GM19463 (cell line): ENCODE results near the gene TRPM5.
"Not testable (repeated sequence)": the region's sequence is repeated elsewhere in the genome, so short reads cannot be mapped to it uniquely, and the experiment has no call there.

Source experiments
- ATAC-seq: cut with Tn5 transposase; IDR thresholded peaks from one replicate; pipeline ENCODE4 v1.9.1; 2021; ENCODE audit warnings: mild to moderate bottlenecking, moderate library complexity; ENCODE audit not compliant: unreplicated experiment

The TRPM5 gene, protein sequence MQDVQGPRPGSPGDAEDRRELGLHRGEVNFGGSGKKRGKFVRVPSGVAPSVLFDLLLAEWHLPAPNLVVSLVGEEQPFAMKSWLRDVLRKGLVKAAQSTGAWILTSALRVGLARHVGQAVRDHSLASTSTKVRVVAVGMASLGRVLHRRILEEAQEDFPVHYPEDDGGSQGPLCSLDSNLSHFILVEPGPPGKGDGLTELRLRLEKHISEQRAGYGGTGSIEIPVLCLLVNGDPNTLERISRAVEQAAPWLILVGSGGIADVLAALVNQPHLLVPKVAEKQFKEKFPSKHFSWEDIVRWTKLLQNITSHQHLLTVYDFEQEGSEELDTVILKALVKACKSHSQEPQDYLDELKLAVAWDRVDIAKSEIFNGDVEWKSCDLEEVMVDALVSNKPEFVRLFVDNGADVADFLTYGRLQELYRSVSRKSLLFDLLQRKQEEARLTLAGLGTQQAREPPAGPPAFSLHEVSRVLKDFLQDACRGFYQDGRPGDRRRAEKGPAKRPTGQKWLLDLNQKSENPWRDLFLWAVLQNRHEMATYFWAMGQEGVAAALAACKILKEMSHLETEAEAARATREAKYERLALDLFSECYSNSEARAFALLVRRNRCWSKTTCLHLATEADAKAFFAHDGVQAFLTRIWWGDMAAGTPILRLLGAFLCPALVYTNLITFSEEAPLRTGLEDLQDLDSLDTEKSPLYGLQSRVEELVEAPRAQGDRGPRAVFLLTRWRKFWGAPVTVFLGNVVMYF (N-terminal part only)

DNA sequence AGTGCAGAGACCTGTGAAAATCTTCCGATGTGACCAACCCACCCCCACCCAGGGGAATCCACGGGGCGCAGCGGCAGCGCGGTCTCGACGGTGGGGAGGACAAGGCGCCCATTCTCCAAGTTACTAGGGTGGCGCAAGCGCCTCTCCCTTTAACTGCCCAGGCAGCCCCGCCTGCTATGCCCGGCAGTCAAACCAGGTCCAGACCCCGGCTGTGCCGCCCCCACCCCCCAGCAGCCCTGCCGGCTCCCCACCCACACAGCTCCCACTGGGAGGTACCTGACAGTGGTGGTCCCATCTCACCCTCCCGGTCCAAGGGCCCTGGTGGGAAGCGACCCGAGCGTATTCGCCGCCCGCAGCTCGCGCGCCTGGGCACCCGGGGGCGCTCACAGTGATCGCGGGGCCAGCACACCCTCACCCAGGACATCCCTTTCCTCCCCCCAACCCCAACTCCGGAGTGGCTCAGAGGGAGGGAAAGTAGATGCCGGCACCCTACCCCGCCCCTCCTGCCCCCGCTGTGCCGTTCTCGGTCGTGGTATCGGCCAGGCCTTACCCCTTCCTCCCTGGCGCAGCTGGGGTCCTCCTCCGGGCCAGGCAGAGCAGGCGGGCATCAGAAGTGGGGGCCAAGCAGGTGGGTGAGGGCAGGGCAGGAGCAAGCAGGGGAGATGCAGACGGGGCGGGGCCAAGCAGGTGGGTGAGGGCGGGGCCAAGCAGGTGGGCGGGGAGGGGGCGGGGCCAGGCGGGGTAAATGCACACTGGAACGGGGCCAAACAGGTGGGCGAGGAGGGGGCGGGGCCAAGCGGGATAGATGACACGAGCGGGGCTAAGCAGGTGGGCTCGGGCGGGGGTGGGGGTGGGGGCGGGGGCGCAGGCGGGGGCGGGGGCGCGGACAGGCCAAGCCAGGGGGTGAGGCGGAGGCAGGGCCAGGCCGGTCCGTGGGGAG is at the start of gene TRPM5:
Gene TRPM5, minus strand, starts transcription at position 634 of the 940 bp plus-strand sequence. CDS start 21,478 bp downstream, outside the sequence.
- no peak for ATAC-seq

DNA sequence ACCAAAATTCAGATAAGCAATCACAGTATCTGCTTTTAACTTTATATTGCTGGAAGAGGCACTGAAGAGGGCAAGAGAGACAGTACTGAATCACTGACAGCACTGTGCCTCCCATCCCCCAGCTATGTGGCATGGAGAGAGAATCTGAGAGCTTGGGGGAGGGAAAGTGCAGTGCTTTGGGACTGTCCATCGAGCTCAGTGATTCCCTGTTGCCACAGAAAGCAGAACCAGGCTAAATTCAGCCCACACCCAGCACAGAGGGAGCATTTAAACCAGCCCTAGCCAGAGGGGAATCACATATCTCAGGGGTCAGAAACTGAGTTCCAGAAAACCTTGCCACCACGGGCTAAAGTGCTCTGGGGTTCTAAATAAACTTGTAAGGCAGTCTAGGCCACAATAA is 44.8 kb upstream of the TRPM5 start:
- no peak for ATAC-seq

DNA sequence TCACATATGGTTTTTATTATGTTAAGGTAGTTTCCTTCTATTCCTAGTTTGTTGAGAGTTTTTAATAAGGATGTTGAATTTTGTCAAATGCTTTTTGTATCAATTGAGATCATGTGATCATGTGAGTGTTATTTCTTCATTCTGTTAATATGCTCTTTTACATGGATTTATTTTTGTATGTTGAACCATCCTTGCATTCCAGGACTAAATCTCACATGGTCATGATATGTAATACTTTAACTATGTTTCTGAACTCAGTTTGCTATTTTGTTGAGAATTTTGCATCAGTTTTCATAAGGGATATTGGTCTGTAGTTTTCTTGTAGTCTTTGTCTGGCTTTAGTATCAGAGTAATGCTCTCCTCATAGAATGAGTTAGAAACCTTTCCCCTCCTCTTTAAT is 43.7 kb upstream of the TRPM5 start:
- no peak for ATAC-seq

DNA sequence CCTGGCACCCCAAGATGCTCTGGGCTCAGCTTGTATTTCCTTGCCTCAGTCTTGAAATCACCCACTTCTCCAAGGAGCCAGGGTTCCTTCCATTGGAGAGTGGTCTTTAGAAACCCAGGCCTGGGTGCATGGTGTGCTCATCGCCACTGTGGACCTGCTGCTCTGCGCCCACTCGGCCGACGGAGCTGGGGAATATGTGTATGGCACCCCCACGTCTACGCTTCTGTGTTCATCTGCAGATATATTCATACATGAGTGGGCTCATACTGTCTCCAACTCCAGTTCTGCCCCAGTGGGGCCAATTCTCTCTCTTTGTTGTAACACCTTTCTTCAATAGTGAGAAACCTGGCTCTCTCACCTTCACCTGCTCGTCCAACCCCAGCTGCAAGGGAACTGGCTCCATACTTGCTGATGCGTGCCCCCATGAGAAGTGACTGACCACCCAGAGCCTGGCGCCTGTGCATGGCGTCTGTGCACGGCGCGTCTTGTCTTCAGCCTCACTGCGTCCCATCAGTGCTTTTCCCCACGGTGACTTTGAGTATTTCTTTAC is 40.3 kb upstream of the TRPM5 start:
- ATAC-seq = no peak

DNA sequence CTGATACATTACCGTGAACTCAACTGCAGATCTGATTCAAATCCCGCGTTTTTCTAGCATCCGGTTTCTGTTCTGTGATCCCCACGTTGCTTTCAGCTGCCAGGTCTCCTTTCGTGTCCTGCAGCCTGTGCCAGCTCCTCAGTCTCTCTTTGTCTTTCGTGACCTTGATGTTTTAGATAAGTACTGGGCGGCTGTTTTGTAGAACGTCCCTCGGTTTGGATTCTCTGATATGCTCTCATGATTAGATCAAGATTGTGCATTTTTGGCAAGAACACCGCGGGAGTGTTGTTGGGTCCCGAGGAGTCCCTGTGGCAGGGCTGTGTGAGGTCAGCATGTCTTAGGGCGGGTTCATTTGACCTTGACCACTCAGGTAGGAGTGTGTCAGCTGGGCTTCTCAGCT is 39.1 kb upstream of the TRPM5 start:
- ATAC-seq = no peak

DNA sequence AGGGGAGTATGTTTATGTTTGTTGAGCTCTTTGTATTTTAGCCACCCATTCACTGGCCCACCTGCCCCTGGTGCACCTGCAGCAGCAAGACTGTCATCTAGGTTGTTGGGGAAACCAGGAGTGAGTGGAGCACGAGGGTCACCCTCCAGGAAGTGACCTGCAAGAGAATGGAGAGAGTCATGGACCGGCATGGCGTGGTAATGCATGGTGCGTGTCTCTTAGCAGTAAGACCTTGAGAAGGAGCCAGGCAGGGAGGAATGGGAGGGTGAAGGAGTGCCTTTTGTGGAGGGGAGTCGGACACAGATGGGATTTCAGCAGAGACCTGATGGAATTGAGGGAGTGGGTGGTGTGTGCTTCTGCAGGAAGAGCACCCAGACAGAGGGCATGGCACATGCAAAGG is 38.4 kb upstream of the TRPM5 start:
- no peak for ATAC-seq

DNA sequence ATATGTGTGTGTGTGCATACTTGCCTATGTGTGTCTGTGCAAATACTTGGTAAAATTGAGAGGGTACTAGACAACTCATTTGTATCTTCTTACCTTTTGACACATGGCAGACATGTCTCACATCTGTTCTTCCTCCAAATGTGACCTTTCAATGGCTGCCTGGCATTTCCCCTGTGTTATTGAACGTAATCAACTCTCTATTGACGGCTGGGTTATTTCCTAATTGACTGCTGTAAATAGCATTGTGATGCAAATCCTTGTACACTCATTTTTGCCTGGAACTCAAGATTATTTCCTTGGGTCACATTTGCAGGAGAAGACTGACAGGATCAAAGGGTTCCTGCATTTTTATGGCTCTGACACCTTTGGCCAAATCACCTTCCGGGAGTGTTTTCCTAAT is 37.9 kb upstream of the TRPM5 start:
- ATAC-seq = no peak

DNA sequence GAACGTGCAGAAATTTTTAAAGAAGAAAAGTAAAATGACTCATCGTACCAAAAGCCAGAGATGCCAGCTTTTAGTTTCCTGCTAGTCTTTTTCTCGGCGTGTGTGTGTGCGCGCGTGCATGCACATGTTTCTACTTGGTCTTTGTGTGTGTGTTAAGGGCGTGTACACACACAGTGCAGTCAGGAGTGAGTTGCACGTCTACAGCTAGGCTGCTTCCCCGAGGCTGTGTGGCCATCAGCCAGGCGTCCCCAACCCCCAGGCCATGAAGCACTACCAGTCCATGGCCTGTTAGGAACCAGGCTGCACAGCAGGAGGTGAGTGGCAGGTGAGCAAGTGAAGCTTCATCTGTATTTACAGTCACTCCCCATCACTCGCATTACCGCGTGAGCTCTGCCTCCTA is 36.9 kb upstream of the TRPM5 start:
- no peak for ATAC-seq

DNA sequence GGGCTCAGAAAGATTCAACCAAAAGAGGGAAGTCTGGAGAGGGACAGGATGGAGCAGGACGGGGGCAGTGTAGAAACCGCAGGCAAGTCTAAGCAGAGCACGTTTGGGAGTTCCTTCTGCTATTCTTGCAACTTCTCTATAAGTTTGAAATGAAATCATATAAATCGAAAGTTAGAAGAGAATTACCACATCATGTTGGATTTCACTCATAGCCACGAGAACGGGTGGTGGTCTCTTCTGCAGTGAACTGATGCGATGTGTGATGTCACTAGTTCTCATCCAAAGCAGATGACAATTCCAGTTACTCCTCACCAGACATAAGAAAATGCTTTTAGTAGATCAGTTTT is 36.5 kb upstream of the TRPM5 start:
- no peak for ATAC-seq

DNA sequence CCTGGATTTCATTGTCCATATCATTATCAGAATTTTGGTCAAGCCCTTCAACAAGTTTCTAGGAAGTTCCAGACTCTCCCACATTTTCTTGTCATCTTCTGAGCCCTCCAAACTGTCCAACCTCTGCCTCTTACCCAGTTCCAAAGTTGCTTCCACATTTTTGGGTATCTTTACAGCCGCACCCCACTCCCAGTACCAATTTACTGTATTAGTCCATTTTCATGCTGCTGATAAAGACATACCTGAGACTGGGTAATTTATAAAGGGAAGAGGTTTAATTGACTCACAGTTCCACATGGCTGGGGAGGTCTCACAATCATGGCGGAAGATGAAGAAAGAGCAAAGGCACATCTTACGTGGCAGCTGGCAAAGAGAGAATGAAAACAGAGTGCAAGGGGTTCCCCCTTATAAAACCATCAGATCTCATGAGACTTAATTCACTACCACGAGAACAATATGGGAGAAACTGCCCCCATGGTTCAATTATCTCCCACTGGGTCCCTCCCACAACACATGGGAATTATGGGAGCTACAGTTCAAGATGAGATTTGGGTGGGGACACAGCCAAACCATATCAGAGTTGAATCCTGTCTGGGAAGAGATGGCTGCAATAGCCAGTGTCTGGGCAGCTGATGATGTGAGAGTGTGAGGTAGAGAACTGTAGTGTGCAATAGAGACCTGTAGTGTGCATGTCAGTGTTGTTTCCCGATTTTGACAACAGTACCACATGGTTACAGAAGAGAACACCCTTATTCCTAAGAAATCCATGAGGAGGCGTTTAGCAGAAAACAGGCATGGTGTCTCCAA is 36.0 kb upstream of the TRPM5 start:
- not testable (repeated sequence) for ATAC-seq

DNA sequence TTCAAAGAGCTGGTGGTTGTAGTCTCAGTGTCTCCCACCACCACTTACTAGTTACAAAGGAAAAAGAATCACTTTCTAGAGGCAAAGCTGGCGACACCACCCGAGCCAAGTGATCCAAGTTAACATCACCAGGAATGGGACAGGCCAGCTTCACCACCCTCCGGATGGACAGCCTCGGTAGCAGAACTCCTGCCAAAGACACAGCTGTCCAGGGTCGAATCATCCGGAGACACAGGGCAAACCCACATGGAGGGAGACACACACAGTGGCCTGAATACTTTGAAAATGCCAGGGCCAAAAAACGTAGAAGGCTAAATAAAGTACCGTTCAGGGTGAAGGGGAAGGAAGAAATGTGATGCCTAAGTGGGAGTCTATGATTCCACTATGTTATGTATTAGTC is 33.6 kb upstream of the TRPM5 start:
- no peak for ATAC-seq

DNA sequence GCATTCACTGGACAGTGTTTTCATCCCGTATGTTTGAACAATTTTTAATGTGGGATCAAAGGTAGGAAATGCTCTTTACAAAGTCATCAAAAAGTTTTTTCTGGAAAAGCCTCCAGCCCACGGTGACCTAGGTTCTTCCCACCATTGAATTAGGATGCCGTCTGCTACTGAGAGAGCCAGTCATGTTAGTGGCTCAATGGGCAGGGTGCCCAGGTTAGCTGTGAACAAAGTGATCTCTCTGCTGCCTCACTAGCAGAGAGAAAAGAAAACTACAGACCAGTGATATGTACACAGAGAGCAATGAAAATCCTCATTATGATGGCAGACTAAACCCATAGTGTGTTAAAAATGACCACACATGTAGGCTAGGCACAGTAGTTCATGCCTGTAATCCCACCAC is 32.9 kb upstream of the TRPM5 start:
- ATAC-seq = no peak

DNA sequence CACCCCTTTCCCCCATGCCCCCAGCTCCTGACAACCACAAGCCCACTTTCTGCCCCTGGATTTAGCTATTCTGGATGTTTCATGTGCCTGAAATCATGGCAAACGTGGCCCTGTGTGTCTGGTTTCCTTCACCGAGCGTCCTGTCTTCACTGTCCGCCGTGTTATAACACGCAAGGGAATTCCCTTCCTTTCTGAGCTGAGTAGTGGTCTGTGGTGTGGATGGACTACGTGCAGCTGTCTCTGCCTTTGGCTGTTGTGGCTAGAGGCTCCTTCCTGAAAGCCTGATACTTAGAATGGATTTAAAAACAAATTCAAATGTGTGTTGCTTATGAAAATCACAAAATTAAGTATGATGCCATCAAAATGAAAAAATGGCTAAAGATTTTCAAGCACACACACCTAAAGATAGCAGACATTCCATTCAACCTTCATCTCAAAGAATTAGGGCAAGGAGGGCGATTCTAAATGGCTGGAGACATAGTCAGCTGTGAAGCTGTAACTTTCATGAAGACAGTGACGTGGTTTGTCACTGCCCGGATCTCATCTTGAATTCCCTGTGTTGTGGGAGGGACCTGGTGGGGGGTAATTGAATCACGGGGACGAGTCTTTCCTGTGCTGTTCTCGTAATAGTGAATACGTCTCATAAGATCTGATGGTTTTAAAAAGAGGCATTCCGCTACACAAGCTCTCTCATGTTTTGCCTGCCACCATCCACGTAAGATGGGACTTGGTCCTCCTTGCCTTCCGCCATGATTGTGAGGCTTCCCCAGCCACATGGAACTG is 31.0 kb upstream of the TRPM5 start:
- no peak for ATAC-seq

DNA sequence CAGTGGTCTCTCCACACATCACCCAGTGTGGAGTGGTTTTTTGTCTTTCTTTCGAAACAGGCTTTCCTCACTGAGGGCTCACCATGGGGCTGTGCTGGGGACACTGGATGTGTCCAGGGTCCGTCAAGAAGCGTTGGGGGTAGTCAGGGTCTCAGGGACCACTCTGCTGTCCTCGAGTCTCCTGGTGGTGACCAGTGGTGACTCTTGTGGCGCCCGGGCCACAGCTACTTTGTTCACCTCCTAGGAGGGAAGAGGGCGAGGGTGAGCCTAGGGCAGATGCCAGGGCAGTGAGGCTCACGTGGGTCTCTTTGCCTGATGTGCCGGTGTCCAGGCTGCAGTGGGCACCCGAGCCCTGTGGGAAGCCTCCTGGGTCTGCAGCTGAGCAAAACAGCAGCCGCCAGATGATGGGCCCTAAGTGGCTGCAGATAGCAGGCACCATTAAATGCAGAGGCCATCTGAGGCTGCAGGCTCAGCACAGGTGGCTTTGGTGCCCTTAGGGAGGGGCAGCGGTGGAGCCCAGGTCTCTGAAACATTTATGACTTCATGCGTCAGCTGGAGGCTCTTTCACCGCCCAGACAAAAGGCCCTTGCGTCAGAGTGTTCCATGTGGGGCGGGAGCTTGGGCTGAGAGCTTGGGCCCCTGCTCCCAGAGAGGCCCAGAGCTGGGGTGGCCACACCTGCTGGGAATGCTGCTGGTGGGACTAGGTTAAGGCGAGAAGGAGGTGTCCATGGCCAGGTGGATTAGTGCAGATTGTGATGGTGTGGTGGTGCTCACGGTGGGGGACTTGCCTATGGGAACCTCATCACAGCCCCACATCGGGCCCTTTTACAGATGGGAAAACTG is 30.0 kb upstream of the TRPM5 start:
- ATAC-seq = no peak

DNA sequence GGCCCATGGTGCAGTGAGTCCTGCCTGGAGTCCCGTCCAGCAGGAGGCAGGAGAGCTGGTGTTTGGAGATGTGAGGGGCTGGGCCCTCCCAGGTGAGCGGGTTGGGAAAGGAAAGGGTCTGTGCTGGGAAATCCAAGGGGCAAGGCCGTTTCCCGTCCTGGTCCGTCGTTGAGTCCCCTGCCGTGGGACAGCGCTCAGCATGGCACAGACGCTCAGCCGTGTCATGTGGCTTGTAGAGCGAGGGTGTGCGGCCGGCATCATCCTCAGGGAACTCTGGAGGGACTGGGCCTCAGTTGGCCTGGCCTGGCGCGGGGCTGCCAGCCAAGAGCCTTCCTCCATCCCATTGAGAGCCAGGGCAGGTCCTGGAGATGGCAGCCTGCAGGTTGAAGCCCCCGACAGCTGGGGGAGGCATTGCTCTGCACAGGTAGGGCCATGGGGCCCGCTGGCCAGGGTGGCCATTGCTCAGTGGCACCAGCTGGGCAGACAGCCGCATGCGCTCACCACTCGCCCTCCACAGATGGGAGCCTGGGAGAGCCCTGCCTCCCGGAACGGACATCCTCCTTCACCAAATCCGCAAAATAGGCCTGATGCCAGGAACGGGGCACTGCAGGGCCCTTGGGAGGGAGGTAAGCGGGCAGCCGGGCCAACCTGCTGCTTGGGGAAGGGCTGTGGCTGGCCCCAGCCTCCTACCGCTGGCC is 29.2 kb upstream of the TRPM5 start:
- ATAC-seq = no peak

DNA sequence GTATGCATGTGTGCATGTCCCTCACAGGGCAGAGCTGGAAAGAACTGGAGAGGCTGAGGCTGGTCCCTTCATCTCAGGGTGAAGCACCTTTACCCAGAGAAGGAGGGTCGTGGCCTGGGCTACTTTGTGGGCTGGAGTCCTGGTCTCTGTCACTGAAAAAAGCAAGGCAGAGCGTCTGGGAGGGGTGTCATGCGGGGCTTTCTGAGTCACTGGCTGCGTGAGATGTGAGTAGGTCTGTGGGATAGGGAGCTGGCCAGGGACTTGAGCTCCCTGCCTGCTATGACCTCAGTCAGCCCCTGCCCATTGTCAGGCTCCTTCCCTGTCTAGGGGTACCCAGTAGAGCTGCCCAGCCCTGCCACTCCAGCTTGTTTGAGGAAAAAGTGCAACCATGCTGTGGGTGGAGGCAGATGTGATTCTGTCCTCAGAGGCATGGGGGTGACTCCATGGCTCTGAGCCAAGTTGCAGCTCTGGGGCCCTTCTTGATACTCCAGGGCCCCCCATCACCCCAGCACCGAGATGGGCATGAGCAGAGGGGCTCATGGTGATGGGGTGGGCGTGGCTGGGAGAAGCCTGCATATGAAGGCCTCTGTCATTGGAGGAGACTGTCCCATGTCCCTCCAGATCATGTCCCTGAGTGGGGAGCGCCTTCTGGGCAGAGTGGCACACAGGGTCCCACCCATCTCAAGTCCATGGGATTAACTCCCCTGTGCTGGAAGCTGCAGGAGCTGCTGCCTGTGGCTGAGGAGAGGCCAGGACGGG is 28.3 kb upstream of the TRPM5 start:
- ATAC-seq = no peak

DNA sequence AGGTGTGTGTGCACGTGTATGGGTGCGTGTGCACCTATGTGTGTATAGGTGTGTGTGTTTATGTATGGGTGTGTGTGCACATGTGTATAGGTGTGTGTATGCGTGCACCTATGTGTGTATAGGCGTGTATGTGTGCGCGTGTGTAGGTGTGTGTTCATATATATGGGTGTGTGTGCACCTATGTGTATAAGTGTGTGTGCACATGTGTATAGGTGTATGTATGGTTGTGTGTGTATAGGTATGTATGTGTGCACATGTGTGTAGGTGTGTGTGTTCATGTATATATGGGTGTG is 27.4 kb upstream of the TRPM5 start:
- ATAC-seq = no peak
